ENCODE data around the gene PES1.

Gene PES1

GRCh38 chr22:30607300-30607930 is 15.7 kb upstream of the PES1 start:
- H3K36me3 ChIP-seq (ENCODE audit: insufficient read depth, low read length) = peaks cover 24% of the 10 kb centered on the region
- peaks cover 37% of the 10 kb centered on the region for H3K4me1 ChIP-seq (ENCODE audit: insufficient read depth, low read length)
- peak overlapping the region; percentile 68 for H3K9ac ChIP-seq (ENCODE audit: low read depth, low read length)
- peak overlapping the region; percentile 56 for H3K4me3 ChIP-seq (ENCODE audit: low read length)
- no peaks in the 10 kb centered on the region for H3K27me3 ChIP-seq (ENCODE audit: insufficient read depth, low read length)
- no peaks in the 10 kb centered on the region for H3K9me3 ChIP-seq (ENCODE audit: insufficient read depth, low read depth, low read length)
- WGBS = 86% methylated on average over 7 of the region's 7 CpGs
- peak overlapping the region; percentile 91 for H3K27ac ChIP-seq (ENCODE audit: low read depth, low read length)

GRCh38 chr22:30606455-30607299 is 15.0 kb upstream of the PES1 start, which contains the start of gene TCN2:
TSS of gene TCN2 (plus strand) at chr22:30607174. CDS start at chr22:30607332, 158 bp downstream.
- Histone ChIP-seq H3K36me3 (ENCODE audit: insufficient read depth, low read length) (peaks cover 17% of the 10 kb centered on the region), H3K9ac (ENCODE audit: low read depth, low read length) (peak within 1 kb of the TSS; percentile 68), H3K27me3 (ENCODE audit: insufficient read depth, low read length) (no peaks in the 10 kb centered on the region), H3K4me3 (ENCODE audit: low read length) (peak within 1 kb of the TSS; percentile 56), H3K9me3 (ENCODE audit: insufficient read depth, low read depth, low read length) (no peaks in the 10 kb centered on the region), H3K4me1 (ENCODE audit: insufficient read depth, low read length) (peaks cover 37% of the 10 kb centered on the region), H3K27ac (ENCODE audit: low read depth, low read length) (peak within 1 kb of the TSS; percentile 91)
- 5% methylated on average over 21 of the region's 24 CpGs for WGBS

DNA sequence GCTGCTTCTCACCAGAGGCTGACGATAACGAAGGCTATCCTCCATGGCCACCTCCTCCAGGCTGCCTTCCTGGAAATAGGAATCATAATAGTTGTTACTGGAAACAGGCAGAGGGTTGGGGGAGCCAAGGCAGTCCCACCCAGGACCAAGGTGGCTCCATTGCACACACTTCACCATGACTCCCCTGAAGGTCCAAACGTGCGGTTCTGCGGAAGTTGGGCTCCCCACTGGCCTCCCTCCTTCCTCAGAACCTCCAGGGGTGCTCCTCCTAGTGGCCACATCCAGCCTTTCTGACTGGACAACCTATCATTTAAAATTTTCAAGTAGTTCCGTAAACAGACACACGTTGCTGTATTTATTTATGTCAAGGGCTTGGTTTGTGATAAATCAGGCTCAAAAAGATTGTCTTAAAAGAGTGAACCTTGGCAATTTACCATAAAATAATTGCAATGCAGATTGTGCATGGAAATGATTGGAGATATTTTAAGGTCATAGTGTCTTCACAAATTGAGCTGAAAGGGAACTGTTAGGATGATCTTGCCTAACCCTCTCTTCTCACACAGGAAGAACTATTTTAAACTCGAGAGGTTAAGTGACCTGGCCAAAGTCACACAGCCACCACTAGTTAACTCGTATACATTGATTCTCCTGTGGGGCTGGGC is 13.9 kb upstream of the PES1 start:
- Histone ChIP-seq H3K9me3 (ENCODE audit: insufficient read depth, low read depth, low read length) (no peaks in the 10 kb centered on the region), H3K27me3 (ENCODE audit: insufficient read depth, low read length) (no peaks in the 10 kb centered on the region), H3K27ac (ENCODE audit: low read depth, low read length) (peak overlapping the region; percentile 84), H3K36me3 (ENCODE audit: insufficient read depth, low read length) (peaks cover 6% of the 10 kb centered on the region), H3K4me1 (ENCODE audit: insufficient read depth, low read length) (peaks cover 37% of the 10 kb centered on the region), H3K9ac (ENCODE audit: low read depth, low read length) (peak overlapping the region; percentile 61), H3K4me3 (ENCODE audit: low read length) (peak overlapping the region; percentile 45)
- 72% methylated on average over 9 of the region's 9 CpGs for WGBS

GRCh38 chr22:30604723-30605122 is 13.0 kb upstream of the PES1 start:
- no peak overlapping the region for H3K27ac ChIP-seq (ENCODE audit: low read depth, low read length)
- no peak overlapping the region for H3K9ac ChIP-seq (ENCODE audit: low read depth, low read length)
- H3K4me1 ChIP-seq (ENCODE audit: insufficient read depth, low read length) = peaks cover 34% of the 10 kb centered on the region
- no peaks in the 10 kb centered on the region for H3K27me3 ChIP-seq (ENCODE audit: insufficient read depth, low read length)
- H3K9me3 ChIP-seq (ENCODE audit: insufficient read depth, low read depth, low read length) = no peaks in the 10 kb centered on the region
- H3K36me3 ChIP-seq (ENCODE audit: insufficient read depth, low read length) = no peaks in the 10 kb centered on the region
- WGBS = 97% methylated on average over 2 of the region's 2 CpGs
- no peak overlapping the region for H3K4me3 ChIP-seq (ENCODE audit: low read length)

- Histone ChIP-seq H3K4me1 (ENCODE audit: insufficient read depth, low read length) (peaks cover 25% of the 10 kb centered on the region), H3K27ac (ENCODE audit: low read depth, low read length) (no peak overlapping the region), H3K27me3 (ENCODE audit: insufficient read depth, low read length) (no peaks in the 10 kb centered on the region), H3K9me3 (ENCODE audit: insufficient read depth, low read depth, low read length) (no peaks in the 10 kb centered on the region), H3K36me3 (ENCODE audit: insufficient read depth, low read length) (no peaks in the 10 kb centered on the region), H3K9ac (ENCODE audit: low read depth, low read length) (no peak overlapping the region), H3K4me3 (ENCODE audit: low read length) (no peak overlapping the region)
- 87% methylated on average over 3 of the region's 3 CpGs for WGBS
Observed at GRCh38 chr22:30603801-30604200, 12.1 kb upstream of the PES1 start.

DNA sequence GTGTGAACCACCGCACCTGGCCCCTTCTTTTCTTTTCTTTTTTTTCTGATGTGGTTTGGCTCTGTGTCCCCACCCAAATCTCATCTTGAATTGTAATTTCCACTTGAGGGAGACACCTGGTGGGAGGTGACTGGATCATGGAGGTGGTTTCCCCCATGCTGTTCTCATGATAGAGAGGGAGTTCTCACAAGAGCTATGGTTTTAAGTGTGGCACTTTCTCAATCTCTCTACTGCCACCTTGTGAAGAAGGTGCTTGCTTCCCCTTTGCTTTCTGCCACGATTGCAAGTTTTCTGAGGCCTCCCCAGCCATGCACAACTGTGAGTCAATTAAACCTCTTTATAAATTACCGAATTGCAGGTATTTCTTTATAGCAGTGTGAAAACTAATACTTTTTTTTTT is 10.3 kb upstream of the PES1 start:
- H3K9ac ChIP-seq (ENCODE audit: low read depth, low read length) = no peak overlapping the region
- no peaks in the 10 kb centered on the region for H3K36me3 ChIP-seq (ENCODE audit: insufficient read depth, low read length)
- no peaks in the 10 kb centered on the region for H3K27me3 ChIP-seq (ENCODE audit: insufficient read depth, low read length)
- 69% methylated on average over 2 of the region's 3 CpGs for WGBS
- H3K4me3 ChIP-seq (ENCODE audit: low read length) = no peak overlapping the region
- no peaks in the 10 kb centered on the region for H3K9me3 ChIP-seq (ENCODE audit: insufficient read depth, low read depth, low read length)
- H3K27ac ChIP-seq (ENCODE audit: low read depth, low read length) = no peak overlapping the region
- H3K4me1 ChIP-seq (ENCODE audit: insufficient read depth, low read length) = peaks cover 12% of the 10 kb centered on the region

- WGBS = 95% methylated on average over 5 of the region's 5 CpGs
Observed at GRCh38 chr22:30601464-30601863, 9.8 kb upstream of the PES1 start.

DNA sequence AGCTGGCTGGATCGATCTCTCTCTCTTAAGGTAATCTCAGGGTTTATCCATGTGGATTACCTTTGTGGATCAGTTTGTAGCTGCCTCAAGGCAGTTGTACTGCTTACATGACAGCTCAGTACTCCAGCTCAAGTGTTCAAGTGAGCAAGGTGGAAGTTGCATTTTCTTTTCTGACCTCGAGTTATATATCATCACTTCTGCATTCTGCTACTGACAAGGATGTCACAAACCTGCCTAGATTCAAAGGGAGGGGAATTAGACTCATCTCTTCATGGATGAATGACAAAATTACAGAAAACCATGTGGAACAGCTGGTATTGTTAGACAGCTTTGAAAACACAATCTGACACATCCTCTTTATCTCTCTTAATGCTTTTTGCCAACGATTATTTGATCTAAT is 9.2 kb upstream of the PES1 start:
- Histone ChIP-seq H3K27ac (ENCODE audit: low read depth, low read length) (no peak overlapping the region), H3K9me3 (ENCODE audit: insufficient read depth, low read depth, low read length) (no peaks in the 10 kb centered on the region), H3K4me1 (ENCODE audit: insufficient read depth, low read length) (peaks cover 8% of the 10 kb centered on the region), H3K4me3 (ENCODE audit: low read length) (no peak overlapping the region), H3K9ac (ENCODE audit: low read depth, low read length) (no peak overlapping the region), H3K36me3 (ENCODE audit: insufficient read depth, low read length) (no peaks in the 10 kb centered on the region), H3K27me3 (ENCODE audit: insufficient read depth, low read length) (no peaks in the 10 kb centered on the region)
- 93% methylated on average over 2 of the region's 3 CpGs for WGBS

More at GRCh38 chr22:30601464-30601863, 9.8 kb upstream of the PES1 start:
- Histone ChIP-seq H3K36me3 (ENCODE audit: insufficient read depth, low read length) (no peaks in the 10 kb centered on the region), H3K27me3 (ENCODE audit: insufficient read depth, low read length) (no peaks in the 10 kb centered on the region), H3K9ac (ENCODE audit: low read depth, low read length) (no peak overlapping the region), H3K4me3 (ENCODE audit: low read length) (no peak overlapping the region), H3K9me3 (ENCODE audit: insufficient read depth, low read depth, low read length) (no peaks in the 10 kb centered on the region), H3K4me1 (ENCODE audit: insufficient read depth, low read length) (peaks cover 12% of the 10 kb centered on the region), H3K27ac (ENCODE audit: low read depth, low read length) (no peak overlapping the region)

DNA sequence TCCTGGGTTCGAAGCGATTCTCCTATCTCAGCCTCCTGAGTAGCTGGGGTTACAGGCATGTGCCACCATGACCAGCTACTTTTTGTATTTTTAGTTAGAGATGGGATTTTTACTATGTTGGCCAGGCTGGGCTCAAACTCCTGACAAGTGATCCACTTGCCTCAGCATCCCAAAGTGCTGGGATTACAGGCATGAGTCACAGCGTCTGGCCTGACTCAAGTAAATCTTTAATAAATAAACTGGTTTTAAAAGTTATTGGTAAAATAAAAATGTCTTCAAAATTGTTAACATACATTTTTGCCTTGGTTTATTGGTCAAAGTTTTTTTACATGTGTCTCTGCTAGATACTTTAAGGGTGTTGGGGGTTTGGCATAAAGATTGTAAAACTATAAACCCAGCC is 7.3 kb upstream of the PES1 start:
- Histone ChIP-seq H3K4me3 (ENCODE audit: low read length) (no peak overlapping the region), H3K27me3 (ENCODE audit: insufficient read depth, low read length) (peaks cover 4% of the 10 kb centered on the region; the same call in 1 of the 2 replicates), H3K27ac (ENCODE audit: low read depth, low read length) (no peak overlapping the region), H3K36me3 (ENCODE audit: insufficient read depth, low read length) (no peaks in the 10 kb centered on the region), H3K9me3 (ENCODE audit: insufficient read depth, low read depth, low read length) (no peaks in the 10 kb centered on the region), H3K4me1 (ENCODE audit: insufficient read depth, low read length) (no peaks in the 10 kb centered on the region), H3K9ac (ENCODE audit: low read depth, low read length) (no peak overlapping the region)
- WGBS = 91% methylated on average over 3 of the region's 3 CpGs

DNA sequence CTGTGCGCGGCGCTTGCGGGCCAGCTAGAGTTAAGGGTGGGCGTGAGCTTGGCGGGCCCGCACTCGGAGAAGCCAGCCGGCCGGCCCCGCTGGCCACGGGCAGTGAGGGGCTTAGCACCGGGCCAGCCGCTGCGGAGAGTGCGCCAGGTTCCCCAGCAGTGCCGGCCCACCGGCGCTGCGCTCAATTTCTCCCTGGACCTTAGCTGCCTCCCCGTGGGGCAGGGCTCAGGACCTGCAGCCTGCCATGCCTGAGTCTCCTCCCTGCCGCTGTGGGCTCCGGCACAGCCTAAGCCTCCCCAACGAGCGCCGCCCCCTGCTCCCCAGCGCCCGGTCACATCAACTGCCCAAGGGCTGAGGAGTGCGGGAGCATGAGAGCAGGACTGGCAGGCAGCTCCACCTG is 5.2 kb upstream of the PES1 start:
- Histone ChIP-seq H3K36me3 (ENCODE audit: insufficient read depth, low read length) (no peaks in the 10 kb centered on the region), H3K9ac (ENCODE audit: low read depth, low read length) (no peak overlapping the region), H3K4me1 (ENCODE audit: insufficient read depth, low read length) (no peaks in the 10 kb centered on the region), H3K27me3 (ENCODE audit: insufficient read depth, low read length) (peaks cover 17% of the 10 kb centered on the region; the same call in 1 of the 2 replicates), H3K9me3 (ENCODE audit: insufficient read depth, low read depth, low read length) (no peaks in the 10 kb centered on the region), H3K4me3 (ENCODE audit: low read length) (no peak overlapping the region), H3K27ac (ENCODE audit: low read depth, low read length) (no peak overlapping the region)
- WGBS = 93% methylated on average over 29 of the region's 29 CpGs

DNA sequence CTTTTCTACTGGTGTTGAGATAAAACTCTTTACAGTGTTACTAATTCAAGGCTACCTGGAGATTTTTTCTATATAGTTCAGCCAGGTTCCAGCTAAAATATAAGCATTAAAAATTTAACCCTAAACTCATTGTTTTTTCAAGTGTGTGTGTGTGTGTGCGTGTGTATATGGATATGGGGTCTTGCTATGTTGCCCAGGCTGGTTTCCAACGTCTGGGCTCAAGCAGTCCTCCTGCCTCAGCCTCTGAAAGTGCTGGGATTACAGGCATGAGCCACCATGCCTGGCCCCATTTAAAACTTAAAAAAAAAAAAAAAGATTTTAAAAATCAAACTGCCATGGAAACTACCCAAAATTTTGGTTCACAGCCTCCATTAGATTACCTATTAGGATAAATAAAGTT is 4.5 kb upstream of the PES1 start:
- Histone ChIP-seq H3K4me3 (ENCODE audit: low read length) (no peak overlapping the region), H3K36me3 (ENCODE audit: insufficient read depth, low read length) (no peaks in the 10 kb centered on the region), H3K9me3 (ENCODE audit: insufficient read depth, low read depth, low read length) (no peaks in the 10 kb centered on the region), H3K27me3 (ENCODE audit: insufficient read depth, low read length) (peaks cover 17% of the 10 kb centered on the region; the same call in 1 of the 2 replicates), H3K4me1 (ENCODE audit: insufficient read depth, low read length) (no peaks in the 10 kb centered on the region), H3K27ac (ENCODE audit: low read depth, low read length) (no peak overlapping the region), H3K9ac (ENCODE audit: low read depth, low read length) (no peak overlapping the region)
- WGBS = 96% methylated on average over 2 of the region's 2 CpGs

All from HUES64 (cell line).